GM12891 (cell line): Measurements from ENCODE around the gene ITSN1.

Experiments used
- PAX5 ChIP-seq: IDR thresholded peaks from 2 replicates; pipeline ENCODE4 v1.6.1; 2011; ENCODE audit warnings: low read length, moderate library complexity, mild to moderate bottlenecking; ENCODE audit not compliant: insufficient read depth, severe bottlenecking
- POLR2A ChIP-seq: IDR thresholded peaks from 2 replicates; pipeline ENCODE4 v1.6.1; 2011; ENCODE audit warnings: low read depth, low read length, control low read depth
- POLR2AphosphoS5 ChIP-seq: IDR thresholded peaks from 2 replicates; pipeline ENCODE4 v1.6.1; 2011; ENCODE audit warnings: low read depth, low read length, control low read depth
- POU2F2 ChIP-seq: IDR thresholded peaks from 2 replicates; pipeline ENCODE4 v1.6.1; 2011; ENCODE audit warnings: low read depth, mild to moderate bottlenecking, control low read depth, low read length, moderate library complexity
- SPI1 ChIP-seq: IDR thresholded peaks from 2 replicates; pipeline ENCODE4 v1.6.1; 2011; ENCODE audit warnings: low read depth, low read length, control low read depth
- TAF1 ChIP-seq: IDR thresholded peaks from 2 replicates; pipeline ENCODE4 v1.6.1; 2011; ENCODE audit warnings: low read depth, low read length, control low read depth

- TF ChIP-seq POLR2A (no peak), POLR2AphosphoS5 (no peak), SPI1 (no peak), TAF1 (no peak), POU2F2 (no peak), PAX5 (no peak)
These were observed 207.5 kb downstream of the ITSN1 start for GRCh38 chr21:33849834-33850233.
